ENCODE measurements around the gene TAP1.
"Not testable (repeated sequence)": the region's sequence is repeated elsewhere in the genome, so short reads cannot be mapped to it uniquely, and the experiment has no call there.

The TAP1 gene

DNA sequence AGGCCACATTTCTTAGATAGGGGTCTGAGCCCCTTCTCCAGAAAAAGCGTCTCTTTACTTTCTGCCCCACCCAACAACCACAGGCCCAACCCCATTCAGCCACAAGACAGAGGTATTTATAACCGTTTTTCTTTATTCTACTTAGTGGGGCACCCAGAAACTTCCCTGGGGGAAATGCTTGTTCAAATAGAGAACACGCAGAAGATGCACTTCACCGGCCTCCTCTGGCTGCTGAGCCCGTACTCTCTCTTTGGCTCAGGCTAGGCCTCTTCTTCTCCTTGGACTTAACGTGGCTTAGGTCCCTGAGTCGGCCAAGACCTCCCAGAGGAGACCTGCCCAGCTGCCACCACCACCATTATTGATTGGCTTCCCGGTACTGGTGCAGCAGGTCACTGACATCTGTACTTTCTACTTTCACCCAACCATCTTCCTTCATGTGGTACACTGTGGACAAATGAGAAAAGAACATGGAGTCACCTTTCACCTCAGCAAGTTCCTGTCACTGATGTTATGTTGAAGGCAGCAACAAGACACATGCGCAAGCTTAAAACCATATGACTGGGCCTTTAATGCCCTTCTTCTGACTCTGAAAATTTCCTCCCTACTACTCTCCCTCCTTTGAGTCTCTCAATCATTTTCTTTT, 12.8 kb downstream of the TAP1 start:
- no peak for DNase-seq

DNA sequence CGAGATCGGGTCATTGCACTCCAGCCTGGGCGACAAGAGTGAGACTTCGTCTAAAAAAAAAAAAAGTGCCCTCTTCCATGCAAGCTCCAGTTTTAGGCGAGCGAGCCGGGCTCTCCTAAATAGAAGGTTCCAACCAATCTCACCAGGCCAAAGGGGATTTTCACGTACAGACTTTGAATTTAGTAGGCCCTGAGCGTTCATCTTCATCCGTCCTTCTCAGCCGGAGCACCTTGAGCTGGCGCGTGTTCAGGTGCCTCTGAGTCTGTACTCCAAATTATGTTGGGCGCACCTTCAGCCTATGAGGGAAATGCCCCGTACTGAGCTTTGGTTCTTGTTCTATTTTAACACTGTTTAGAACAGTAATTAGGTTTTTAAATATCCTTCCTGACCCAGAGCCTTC, 14.1 kb downstream of the TAP1 start:
- DNase-seq, result no peak

DNA sequence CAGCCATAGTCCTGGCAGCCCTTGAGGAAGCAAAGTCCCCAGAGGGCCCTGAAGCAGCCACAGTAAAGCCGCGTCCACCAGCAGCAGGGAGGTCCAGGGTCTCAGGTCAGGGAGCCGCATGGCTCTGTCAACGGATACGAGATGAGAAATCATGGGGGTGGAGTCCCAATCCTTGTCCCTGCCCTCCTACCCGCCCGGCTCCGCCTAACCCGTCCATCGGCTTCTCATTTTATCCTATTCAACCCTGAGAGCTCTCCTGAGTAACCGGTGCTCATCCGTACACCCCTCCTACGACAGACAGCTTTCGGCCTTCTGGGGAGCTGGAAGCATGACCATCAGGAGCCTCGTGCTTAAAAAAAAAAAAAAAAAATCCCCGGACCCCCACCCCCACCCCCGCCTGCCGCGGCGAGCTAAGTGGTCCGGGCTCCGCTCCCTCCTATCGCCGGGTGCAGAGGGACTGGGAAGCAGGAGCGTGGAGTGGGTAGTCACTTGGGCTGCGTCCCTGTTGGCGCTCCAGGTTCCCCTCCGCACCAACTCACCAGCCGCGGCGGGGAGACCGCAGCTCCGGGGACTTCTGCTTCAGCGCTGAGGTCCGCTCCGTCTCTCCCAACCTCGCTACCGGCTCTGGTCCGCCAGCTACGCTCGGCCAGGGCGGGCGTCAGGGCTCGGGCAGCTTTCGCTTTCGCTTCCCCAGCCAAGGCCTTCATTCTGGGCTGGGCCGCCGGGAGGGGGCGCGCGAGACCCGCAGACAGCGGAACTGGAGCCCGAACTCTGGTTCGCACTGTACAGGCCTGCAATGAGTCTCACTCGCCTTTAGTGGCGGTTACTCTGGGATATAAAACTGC, 15.2 kb downstream of the TAP1 start, which contains the start of gene TAP2:
Gene TAP2 (minus strand): TSS at position 626 of the 845 bp plus-strand sequence. CDS start 506 bp downstream, at position 120.
- peak in 55 of 56 donors; percentile 32 to 97 (median 88) for DNase-seq

DNA sequence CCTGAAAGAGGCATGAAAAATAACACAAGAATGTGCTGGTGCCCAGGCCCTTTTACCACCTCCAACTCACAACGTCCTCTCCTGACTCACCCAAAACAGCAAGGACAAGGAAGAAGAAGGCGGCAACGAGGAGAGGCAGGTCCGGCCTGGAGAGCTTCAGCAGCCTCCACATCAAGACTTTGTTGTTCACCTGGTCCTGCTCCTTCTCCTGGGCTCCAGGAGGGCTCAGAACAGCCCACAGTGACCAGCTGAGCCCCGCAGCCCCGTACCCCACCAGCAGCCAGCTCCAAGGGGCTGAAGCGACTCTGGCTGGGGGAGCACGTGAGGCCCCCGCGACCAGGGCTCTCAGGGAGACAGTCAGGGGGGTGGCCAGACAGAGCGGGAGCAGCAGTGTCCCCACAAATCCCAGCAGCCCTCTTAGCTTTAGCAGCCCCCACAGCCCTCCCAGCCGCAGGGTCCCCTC, 15.8 kb downstream of the TAP1 start:
- no peak for DNase-seq

DNA sequence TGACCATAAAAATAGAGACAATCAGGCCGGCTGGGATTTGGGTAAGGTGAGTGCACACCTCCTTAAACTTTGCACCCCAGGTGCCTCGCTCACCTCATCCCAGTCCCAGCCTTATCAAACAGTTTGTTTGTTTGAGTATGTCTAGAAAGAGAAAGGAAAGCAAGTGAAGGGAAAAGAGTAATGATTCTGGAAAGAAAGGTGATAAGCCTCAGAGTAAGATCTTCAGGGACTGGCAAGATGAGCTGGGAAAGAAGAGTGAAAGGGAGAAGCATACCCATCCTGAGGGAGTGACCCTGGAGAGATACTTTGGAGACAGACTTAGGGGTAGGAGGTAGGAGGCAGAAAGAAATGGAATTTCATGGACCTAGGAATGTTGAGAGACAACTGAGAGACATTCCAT, 16.6 kb downstream of the TAP1 start:
- DNase-seq, result no peak

DNA sequence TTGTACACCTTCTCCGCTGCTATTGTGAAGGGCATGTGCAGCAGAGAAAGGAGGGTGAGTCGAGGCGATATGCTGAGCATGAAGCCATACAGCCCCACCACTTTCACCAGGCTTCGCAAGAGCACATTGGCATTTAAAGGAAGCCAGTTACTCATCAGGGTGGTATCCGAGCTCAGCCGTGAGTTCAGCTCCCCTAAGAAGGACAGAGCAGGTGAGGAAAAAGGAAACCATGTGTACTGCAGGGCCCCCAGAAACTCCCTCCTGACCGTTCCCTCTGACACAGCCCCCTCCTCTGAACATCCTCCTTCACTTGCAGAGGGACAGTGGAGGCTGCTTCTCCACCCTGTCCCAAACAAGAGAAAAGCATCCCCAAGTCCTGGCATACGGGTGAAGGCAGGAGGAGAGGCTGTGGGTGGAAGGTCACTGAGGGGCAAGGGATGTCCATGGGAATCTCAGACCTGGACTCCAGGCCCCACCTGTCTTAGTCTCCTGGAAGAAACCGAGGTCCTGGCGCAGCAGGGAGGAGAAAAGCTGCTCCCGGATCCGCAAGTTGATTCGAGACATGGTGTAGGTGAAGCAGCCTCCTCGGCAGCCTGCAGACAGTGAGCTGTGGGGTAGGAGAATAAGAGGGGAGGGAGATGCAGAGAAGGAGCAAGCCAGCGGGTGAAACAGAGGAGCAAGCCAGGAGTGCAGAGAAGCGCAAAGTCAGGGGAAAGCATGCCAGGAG, 18.2 kb downstream of the TAP1 start:
- no peak for DNase-seq

DNA sequence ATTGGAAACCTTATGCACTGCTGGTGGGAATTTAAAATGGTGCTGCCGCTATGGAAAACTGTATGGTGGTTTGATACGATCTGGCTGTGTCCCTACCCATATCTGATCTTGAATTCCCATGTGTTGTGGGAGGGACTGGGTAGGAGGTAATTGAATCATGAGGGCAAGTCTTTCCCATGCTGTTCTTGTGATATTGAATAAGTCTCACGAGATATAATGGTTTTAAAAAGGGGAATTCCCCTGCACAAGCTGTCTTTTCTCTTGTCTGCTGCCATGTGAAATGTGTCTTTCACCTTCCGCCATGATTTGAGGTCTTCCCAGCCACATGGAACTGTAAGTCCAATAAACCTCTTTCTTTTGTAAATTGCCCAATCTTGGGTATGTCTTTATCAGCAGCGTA, 19.8 kb downstream of the TAP1 start:
- no peak for DNase-seq

DNA sequence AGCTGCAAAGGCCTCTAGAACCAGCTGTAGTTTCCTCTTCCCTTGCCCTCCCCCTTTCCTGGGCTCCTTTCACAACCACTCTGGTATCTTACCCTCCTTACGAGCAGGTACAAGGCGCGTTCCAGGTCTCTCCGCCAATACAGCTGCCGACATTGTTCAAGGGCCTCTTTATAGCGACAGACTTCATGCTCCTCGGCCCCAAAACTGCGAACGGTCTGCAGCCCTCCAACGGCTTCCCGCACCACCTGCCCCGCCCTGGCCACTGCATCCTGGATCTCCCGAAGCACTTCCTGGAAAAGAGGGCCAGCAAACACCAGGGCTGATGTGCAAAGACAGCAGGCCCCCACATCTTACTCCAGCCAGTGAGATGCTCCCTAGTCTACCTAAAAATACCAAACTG, 21.0 kb downstream of the TAP1 start:
- no peak for DNase-seq

DNA sequence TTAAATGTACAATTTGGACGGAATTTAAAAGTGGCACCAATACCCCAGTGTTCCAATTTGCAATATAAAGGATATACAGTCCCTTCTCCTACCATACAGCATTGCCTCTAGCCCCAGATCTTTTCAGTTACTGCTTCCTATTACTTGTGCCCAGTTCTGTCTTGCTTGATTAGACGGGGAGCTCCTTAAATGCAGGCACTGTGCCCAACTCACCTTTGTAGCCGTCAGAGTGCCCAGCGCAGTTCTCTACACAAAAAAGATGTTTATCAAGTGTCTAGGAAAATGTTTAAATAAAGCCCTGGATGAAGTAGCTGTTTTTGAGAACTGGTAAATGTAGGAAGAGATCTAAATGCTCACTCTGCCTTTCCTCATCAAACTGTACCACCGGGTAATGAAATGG, 22.6 kb downstream of the TAP1 start:
- no peak for DNase-seq

DNA sequence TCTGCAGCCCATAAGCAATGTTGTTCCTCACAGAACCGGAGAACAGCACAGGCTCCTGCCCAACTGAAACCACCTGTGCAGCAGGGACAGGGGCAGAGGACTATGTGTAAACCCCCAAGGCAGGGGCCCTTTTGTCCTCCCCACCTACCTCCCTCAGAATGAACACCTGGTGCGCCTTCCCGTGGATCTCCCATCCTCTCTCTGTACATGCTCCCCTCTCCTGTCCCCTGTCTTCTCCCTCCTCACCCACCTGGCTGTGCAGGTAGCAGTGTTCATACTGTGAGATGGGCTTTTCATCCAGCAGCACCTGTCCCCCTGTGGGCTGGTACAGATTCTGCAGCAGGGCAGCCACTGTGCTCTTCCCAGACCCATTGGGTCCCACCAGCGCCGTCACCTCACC, 23.5 kb downstream of the TAP1 start:
- DNase-seq, result no peak

DNA sequence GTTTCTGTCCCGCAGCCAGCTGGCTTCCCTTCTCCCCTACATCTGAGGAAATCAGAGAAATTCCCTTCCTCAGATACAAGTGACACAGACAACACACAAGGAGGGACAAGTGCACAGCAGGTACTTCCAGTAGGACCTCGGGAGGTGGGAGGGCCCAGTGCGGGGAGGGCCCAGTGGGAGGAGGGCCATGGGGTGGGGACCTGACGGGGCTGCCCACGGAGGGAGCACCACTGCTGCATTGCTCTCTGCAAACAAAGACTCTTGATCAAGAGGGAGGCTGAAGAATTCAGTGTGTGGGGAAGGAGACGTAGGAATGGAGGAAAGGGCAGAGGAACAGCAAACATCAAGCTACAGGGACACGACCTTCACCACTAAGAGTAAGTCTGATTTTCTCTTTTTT, 24.0 kb downstream of the TAP1 start:
- no peak for DNase-seq

DNA sequence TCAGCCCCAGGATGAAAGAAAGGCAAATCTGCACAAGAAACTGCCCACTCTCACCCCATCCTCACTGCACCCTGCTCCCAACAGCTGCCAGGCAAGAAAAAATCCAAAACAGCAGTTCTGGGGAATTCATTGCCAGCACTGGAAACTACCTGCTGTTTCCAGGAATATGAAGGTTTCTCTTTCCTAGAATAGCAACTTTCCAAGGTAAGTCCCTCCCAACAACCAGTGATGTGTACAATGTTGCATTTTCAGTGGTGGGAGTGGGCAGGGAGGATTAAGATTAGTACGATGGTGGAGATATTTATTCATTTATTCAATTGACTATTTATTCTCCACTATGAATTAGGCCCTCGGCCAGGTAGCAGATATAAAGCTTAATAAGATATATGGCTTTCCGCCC, 26.5 kb downstream of the TAP1 start:
- DNase-seq, result no peak

DNA sequence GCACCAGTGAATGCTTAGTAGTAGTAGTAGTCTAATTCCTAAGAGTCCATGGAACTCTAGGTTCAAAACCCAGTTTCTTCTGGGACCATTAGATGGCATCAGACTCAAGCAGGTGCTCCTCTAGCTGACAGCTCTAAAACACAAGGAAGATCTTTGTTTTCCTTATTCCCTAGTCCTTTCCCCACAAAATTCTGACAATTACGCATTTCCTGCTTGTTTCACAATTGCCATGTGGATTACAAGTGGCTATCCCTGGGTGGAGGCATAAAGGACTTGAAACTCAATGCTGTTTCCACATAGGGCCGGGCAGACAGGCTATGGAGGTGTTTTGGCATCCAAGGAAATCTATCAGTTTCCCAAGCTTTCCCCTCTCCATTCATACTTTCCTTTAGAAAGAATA, 27.5 kb downstream of the TAP1 start:
- DNase-seq, result peak in 1 of 56 donors; percentile 1

DNA sequence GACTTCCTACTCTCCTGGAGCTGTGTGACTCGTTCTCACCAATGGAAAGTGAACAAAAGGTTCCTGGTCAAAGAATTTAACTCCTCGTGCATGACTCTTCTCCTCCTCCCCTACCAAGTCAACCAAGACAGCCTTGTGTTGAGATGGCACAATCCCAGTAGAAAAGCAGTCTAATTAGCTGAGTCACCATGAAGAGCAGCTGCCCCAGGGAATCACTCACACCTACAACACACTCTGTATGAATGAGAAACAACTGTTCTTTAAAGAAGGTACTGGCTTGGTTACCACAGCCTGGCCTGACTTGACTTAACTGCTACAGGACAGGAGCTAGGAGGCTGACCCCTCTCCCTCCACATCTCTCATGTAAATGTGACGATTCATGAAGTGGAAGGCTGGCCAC, 33.8 kb downstream of the TAP1 start:
- no peak for DNase-seq

DNA sequence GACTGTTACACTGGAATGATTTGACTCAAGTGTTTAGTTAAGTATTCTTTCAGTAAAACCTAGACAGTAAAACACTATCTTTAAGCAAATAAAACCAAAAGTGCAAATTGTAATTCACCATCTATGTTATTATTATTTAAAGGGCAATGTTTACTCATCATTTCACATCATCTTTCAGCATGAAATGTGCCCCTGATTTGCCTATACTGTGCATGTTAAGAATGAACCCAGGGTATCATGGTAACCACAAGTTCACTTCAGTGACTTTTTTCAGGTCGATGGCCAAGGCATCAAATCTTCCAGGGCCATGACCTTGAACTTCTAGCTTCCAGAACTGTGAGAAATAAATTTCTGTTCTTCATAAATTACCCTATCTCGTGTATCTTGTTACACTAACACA, 34.6 kb downstream of the TAP1 start:
- DNase-seq, result no peak

DNA sequence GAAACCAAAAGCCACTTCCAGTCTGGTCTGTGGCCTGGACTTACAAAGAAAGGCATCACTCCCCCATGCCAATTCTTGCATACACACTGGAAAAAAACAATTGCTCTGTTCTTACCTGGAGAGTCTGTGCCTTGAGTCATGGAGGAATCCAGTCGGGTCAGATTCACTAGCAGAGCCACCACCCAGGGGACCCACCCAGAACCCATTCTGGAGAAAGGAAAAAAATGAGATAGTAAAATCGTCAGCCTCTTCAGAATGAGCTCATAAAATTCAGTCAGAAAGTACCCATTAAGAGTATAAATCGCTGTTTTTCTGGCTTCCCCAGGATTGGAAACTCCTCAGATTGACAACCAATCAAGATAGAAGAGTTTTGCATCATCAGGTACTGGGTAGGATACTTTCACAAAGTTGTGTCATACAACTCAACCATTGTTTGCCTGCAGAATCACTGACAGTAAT, 36.7 kb downstream of the TAP1 start, which contains the start of gene HLA-DOB:
Gene HLA-DOB (minus strand): TSS at position 257 of the 459 bp plus-strand sequence. CDS start 51 bp downstream, at position 206.
- no peak for DNase-seq

DNA sequence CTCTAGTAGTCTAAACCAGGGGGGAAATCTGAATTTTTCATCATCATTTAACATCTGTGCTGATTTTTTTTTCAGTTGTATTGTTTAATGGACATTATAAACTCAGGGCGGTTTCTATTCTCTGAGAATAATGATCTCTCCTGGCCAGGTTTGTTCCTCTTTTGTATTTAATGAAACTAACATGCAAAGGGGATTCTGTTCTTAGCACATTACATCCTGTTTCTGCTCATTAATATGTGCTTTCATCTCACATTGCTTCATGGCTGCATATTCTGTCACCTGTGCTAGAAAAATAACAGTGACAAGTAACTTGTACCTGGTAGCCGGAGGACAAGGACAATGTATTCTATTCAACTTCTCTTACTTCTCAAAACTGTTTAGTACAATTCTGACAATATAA, 37.5 kb downstream of the TAP1 start:
- DNase-seq, result no peak

DNA sequence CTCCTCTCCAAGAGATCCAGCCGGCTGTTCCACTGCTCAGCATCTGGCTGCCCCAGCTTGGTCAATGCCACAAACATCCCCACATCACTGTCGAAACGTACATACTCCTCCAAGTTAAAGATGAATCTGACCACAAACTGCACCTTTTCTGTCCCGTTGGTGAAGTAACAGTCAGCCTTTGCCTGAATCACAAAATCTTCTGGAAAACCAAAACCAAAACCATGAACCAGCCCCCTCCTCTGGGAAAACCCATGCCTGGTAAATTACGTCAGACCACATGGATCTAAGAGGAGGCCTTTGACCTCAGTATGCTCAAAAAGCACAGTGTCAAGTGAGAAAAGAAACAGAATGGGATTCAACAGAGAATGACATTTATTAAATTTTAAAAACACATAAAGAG, 38.4 kb downstream of the TAP1 start:
- DNase-seq, result no peak

DNA sequence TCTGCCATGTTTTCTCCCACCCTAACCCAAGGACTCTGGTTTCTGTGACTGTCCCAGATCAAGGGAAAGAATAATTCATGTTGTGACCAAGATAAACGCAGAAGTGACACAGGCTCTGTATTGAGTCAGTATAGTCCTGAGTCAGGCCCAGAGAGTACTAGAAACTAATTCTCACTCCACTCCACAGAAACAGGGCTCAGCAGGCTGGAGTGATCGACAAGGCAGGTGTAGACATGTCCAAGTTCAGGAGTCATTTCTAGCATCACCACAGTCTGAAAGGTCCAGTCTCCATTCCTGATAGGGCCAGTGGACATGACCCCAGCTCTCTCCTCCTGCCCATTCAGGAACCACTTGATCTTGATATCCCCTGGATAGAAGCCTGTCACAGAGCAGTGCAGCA, 39.4 kb downstream of the TAP1 start:
- DNase-seq, result no peak

DNA sequence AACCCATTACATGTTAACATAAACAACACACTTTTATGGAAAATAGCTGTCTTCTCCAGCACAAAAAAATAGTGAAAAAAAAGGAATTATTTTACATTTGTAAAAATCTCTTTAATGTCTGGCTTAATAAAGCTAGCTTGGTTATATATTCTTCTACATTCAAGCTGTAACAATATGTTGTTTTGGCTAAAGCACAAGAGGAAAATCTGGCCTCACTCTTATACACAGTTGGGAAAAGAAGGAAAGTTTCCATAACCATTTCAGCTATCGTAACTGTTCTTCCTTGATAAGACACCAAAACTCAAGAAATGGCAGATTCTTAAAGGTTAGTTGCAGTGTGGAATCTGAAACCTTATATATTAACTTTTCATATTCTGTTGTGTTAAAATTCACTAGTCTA, 44.3 kb downstream of the TAP1 start:
- no peak for DNase-seq

DNA sequence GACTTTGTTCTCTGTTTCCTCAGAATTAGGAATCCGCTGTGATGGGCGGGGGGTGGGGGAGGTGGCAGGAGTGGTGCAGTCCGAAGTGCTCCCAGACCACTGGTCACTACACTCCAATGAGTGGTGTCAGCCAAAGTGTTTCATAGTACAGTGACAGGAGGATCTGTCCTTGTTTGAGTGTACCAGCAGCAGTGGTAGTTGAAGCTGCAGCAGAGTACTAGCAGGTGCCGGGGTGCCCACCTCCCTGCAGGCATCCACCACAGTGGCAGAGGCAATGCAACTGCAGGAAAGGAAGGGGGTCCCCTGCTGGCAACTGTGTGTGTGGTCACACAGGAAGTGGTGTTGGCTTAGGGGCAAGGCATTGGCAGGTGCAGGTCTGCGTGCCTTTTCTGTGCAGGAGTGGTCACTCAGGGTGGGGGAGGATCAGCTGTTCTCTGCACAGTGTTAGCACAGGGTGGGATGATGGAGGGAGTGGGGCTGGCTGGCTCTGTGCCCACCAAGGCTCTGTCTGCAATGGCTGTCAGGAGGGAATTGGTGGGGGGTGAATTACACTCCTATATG, 46.4 kb downstream of the TAP1 start:
- no peak for DNase-seq

DNA sequence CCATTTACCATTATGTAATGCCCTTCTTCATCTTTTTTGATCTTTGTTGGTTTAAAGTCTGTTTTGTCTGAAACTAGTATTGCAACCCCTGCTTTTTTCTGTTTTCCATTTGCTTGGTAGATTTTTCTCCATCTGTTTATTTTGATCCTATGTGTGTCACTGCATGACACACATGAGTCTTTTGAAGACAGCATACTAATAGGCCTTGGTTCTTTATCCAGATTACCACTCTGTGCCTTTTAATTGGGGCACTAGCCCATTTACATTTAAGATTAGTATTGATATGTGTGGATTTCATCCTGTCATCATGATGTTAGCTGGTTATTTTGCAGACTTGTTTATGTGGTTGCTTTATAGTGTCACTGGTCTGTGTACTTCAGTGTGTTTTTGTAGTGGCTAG, 48.1 kb downstream of the TAP1 start:
- DNase-seq, result not testable (repeated sequence)

Data from nucleus accumbens (tissue), 56 donors.